AG10803 (cell line): ENCODE data around the gene NUCKS1.

Experiments used
- DNase-seq: peaks from one replicate; pipeline ENCODE4 v3.0.0; 2010; ENCODE audit warnings: low read depth
- H3K4me3 ChIP-seq: 2 replicates; pipeline ENCODE4 v1.5.1; 2011; ENCODE audit warnings: mild to moderate bottlenecking, low read length, control low read depth
- CTCF ChIP-seq: conservative IDR thresholded peaks from 2 replicates; pipeline ENCODE4 v1.5.1; 2011; ENCODE audit warnings: mild to moderate bottlenecking, low read length, control low read depth, inconsistent platforms

Gene NUCKS1

GRCh38 chr1:205669341-205670149 is 80.4 kb downstream of the NUCKS1 start:
- DNase-seq, result no peak
- no peak overlapping the region for H3K4me3 ChIP-seq
- no peak for TF ChIP-seq CTCF

- no peak for TF ChIP-seq CTCF
- DNase-seq, result no peak
- no peak overlapping the region for H3K4me3 ChIP-seq
These were observed 81.0 kb downstream of the NUCKS1 start for GRCh38 chr1:205668951-205669340.

GRCh38 chr1:205667909-205668643 is 81.9 kb downstream of the NUCKS1 start:
- DNase-seq, result no peak
- TF ChIP-seq CTCF, result no peak
- H3K4me3 ChIP-seq, result no peak overlapping the region

- H3K4me3 ChIP-seq, result no peak overlapping the region
- no peak for TF ChIP-seq CTCF
- no peak for DNase-seq
These were observed 83.4 kb downstream of the NUCKS1 start for GRCh38 chr1:205666372-205667166.

GRCh38 chr1:205665201-205666045 is 84.6 kb downstream of the NUCKS1 start:
- no peak for TF ChIP-seq CTCF
- H3K4me3 ChIP-seq, result no peak overlapping the region
- DNase-seq, result no peak

- DNase-seq, result no peak
- no peak for TF ChIP-seq CTCF
These were observed 85.5 kb downstream of the NUCKS1 start for GRCh38 chr1:205664399-205665017.

More at GRCh38 chr1:205664399-205665017, 85.5 kb downstream of the NUCKS1 start:
- no peak overlapping the region for H3K4me3 ChIP-seq
